ENCODE results near the gene PAX2. TPM values are rescaled to one million over a fixed set of nuclear protein-coding genes. Genes with fewer than 3 reads are reported as not detected.

PAX2 gene
- total RNA-seq, 1 experiment from 2014 or later = not detected

- no peak for TF ChIP-seq CTCF (conservative IDR thresholded peaks at IDR 0.05)
- H3K27me3 Mint-ChIP-seq (ENCODE audit: low read depth) = peaks cover 53% of the 10 kb centered on the region
- H3K27ac Mint-ChIP-seq = no peak overlapping the region
These were observed 28.3 kb downstream of the PAX2 start for GRCh38 chr10:100773646-100774045.

More at GRCh38 chr10:100773646-100774045, 28.3 kb downstream of the PAX2 start:
- H3T11ph ChIP-seq (ENCODE audit: low read length) = no peak overlapping the region
- no peak overlapping the region for H2AFZ ChIP-seq (ENCODE audit: low read length)
- H3K4ac ChIP-seq (ENCODE audit: low read depth, low read length) = no peak overlapping the region
- Mint-ChIP-seq H3K9me3 (no peaks in the 10 kb centered on the region), H3K4me1 (peaks cover 22 to 26% of the 10 kb centered on the region in 2 experiments), H3K36me3 (ENCODE audit: insufficient read depth in 1 of 3, low read depth in 3 of 3) (no peaks in the 10 kb centered on the region; a peak in 1 of 7 replicates), H3K4me3 (no peak overlapping the region)
- H3K4me2 ChIP-seq (ENCODE audit: insufficient read depth, insufficient read length, low read length) = no peak overlapping the region
- no peaks in the 10 kb centered on the region for H4K20me1 ChIP-seq (ENCODE audit: control insufficient read depth, insufficient read depth, insufficient read length)
- H2BK120ac ChIP-seq (ENCODE audit: low read depth, low read length, poor library complexity, severe bottlenecking) = no peak overlapping the region
- H3K23ac ChIP-seq (ENCODE audit: insufficient read length, low read depth, low read length) = no peak overlapping the region
- H3K4me1 ChIP-seq (ENCODE audit: insufficient read depth, low read length) = peaks cover 6% of the 10 kb centered on the region
- WGBS (ENCODE audit: extremely low coverage, insufficient read length, low lambda C conversion rate) = no CpG with 5 or more reads among the region's 4 CpGs
- H3K27ac ChIP-seq (ENCODE audit: insufficient read length, low read depth, low read length) = no peak overlapping the region
- no peaks in the 10 kb centered on the region for H3K23me2 ChIP-seq (ENCODE audit: insufficient read length, low read depth, low read length, poor library complexity, severe bottlenecking)
- no peak overlapping the region for H3K9ac ChIP-seq (ENCODE audit: extremely low read depth, insufficient read length, low read length)
- H3K27me3 ChIP-seq (ENCODE audit: insufficient read depth, low read length) = no peaks in the 10 kb centered on the region
- no peak overlapping the region for H3K56ac ChIP-seq (ENCODE audit: insufficient read length, low read depth, low read length)
- no peak overlapping the region for H4K91ac ChIP-seq (ENCODE audit: insufficient read length, low read depth, low read length)
- H3K9me3 ChIP-seq (ENCODE audit: control insufficient read depth, low read depth, low read length) = no peaks in the 10 kb centered on the region
- H4K5ac ChIP-seq (ENCODE audit: insufficient read length, low read depth, low read length) = no peak overlapping the region
- no peak overlapping the region for H2BK20ac ChIP-seq (ENCODE audit: low read depth, low read length, poor library complexity, severe bottlenecking)
- no peak overlapping the region for H2BK15ac ChIP-seq (ENCODE audit: low read depth, low read length)
- no peak overlapping the region for H4K8ac ChIP-seq (replicated peaks; ENCODE audit: insufficient read length, low read depth, low read length)
- no peak overlapping the region for H2BK5ac ChIP-seq (ENCODE audit: insufficient read length, low read length)
- no peak overlapping the region for H3K18ac ChIP-seq (ENCODE audit: insufficient read length, low read depth, low read length)
- DNase-seq = no peak
- no peak overlapping the region for H2AK5ac ChIP-seq (ENCODE audit: insufficient read length, low read length)
- no peak overlapping the region for H2BK12ac ChIP-seq (ENCODE audit: insufficient read length, low read depth, low read length)
- H3K14ac ChIP-seq (ENCODE audit: insufficient read depth, low read length) = no peak overlapping the region
- H3K79me1 ChIP-seq (ENCODE audit: insufficient read depth, low read depth, low read length, poor library complexity, severe bottlenecking) = no peaks in the 10 kb centered on the region
- H3K79me2 ChIP-seq (ENCODE audit: insufficient read depth, low read length) = no peaks in the 10 kb centered on the region
